ENCODE results near the gene DCT.

DCT gene

DNA sequence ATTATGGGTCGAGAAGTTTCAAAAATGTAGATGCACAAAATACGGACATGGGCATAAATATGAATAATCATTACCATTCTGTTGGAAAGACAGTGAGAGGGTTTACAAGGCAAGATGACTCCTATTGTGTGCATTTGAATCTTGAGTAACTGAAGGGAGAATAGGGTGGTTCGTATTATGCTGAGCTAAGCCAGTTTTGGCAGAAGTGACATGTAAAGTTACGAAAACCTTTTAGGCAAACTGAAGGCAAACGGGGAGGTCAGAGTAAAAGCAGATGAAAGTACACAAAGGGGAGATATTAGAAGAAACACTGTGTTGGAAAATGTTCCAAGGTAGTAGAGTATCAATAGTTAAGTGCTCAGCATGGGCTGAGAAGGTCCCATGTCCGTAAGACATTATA, 16.8 kb downstream of the DCT start:
- no peak for DNase-seq (ENCODE audit: low read depth)

DNA sequence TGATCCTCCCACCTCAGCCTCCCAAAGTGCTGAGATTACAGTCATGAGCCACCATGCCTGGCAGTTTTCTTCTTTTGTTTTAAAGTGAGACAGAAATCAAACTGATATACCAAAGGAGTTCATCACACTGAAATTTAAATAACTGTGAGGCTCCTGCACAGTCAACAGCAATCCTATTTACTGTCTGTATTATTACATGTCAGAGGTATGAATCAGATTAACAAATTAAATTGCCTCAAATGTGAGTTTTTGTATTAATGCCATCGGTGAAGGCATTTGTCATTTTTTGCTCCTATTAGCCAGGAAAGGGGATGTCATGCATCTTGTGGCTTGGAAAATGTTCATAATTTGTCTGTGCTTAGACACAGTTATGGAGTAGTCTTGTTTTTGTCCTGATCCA, 20.4 kb downstream of the DCT start:
- no peak overlapping the region for H3K4me3 ChIP-seq (ENCODE audit: control insufficient read depth, low read depth, low read length)
- no peak for TF ChIP-seq CTCF (conservative IDR thresholded peaks at IDR 0.05; ENCODE audit: control insufficient read depth, insufficient read depth, low read depth, low read length)
- DNase-seq (ENCODE audit: low read depth), result no peak

More for the DNA sequence above, 16.8 kb downstream of the DCT start:
- no peak for TF ChIP-seq CTCF (conservative IDR thresholded peaks at IDR 0.05; ENCODE audit: control insufficient read depth, insufficient read depth, low read depth, low read length)
- H3K4me3 ChIP-seq (ENCODE audit: control insufficient read depth, low read depth, low read length), result no peak overlapping the region

- TF ChIP-seq CTCF (conservative IDR thresholded peaks at IDR 0.05; ENCODE audit: control insufficient read depth, insufficient read depth, low read depth, low read length), result no peak
- no peak overlapping the region for H3K4me3 ChIP-seq (ENCODE audit: control insufficient read depth, low read depth, low read length)
- no peak for DNase-seq (ENCODE audit: low read depth)
Observed at GRCh38 chr13:94455414-94455813, 24.1 kb downstream of the DCT start.

DNA sequence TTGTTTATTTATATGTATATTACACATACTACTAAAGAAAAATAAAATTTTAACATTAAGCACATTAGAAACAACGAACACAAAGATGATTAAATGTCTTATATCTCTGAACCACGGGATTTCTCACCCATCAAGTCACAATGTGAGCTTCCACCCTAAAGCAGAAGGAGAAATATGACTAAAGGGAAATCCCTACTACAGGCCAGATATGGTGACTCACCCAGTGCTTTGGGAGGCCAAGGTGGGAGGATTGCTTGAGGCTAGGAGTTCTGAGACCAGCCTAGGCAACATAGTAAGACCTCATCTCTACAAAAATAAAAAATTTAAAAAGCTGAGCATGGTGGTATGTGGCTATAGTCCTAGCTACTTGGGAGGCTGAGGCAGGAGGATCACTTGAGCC, 24.6 kb downstream of the DCT start:
- peak; percentile 42 for DNase-seq (ENCODE audit: low read depth)
- H3K4me3 ChIP-seq (ENCODE audit: control insufficient read depth, low read depth, low read length), result no peak overlapping the region
- no peak for TF ChIP-seq CTCF (conservative IDR thresholded peaks at IDR 0.05; ENCODE audit: control insufficient read depth, insufficient read depth, low read depth, low read length)

- no peak for DNase-seq (ENCODE audit: low read depth)
- no peak for TF ChIP-seq CTCF (conservative IDR thresholded peaks at IDR 0.05; ENCODE audit: control insufficient read depth, insufficient read depth, low read depth, low read length)
- H3K4me3 ChIP-seq (ENCODE audit: control insufficient read depth, low read depth, low read length), result no peak overlapping the region
Observed at GRCh38 chr13:94454334-94454733, 25.1 kb downstream of the DCT start.

DNA sequence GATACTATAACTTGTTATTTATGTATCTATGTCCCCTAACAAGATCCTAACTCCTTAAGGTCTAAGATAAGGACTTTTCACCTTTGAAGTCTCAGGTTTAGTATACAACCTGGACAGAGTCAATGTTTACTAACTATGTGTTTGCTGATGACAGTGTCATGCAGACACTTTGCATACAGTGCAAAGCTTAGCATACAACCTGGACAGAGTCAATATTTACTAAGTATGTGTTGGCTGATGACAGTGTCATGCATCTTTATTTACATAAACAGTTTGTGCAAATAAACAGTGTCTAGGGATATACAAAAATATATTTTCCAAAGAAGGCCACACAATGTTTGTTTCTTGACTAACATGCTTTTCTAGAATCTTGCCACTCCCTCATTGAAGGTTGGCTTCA, 34.7 kb downstream of the DCT start:
- H3K4me3 ChIP-seq (ENCODE audit: control insufficient read depth, low read depth, low read length), result no peak overlapping the region
- DNase-seq (ENCODE audit: low read depth), result no peak
- no peak for TF ChIP-seq CTCF (conservative IDR thresholded peaks at IDR 0.05; ENCODE audit: control insufficient read depth, insufficient read depth, low read depth, low read length)

DNA sequence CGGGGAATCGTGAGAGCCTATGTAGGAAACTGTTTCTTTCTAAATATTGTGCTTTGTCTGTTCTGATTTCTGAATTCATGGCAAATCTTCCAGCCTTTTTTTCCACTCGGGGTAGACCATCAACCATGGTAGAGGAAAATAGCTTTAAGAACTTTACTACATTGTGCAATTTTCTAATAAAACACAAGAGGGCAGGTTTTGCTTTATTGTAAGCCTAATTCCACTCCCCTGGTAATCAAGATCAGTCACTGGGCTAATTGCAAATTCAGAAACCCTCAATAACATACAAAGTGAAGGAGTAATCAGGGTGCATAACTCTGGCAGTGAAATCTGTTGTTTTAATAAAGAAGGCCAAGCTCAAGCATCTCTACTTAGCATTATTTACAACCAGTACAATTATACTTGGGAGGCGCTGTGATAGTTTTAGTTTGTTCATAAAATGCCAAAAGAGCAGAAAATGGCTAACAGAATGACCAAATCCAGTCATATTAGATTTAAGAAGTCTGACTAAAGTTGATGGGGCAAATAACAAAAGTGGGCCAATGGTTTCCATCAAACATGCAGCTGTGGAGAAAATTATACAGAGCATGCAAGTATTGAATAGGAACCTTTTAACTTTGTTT, 43.8 kb downstream of the DCT start:
- DNase-seq (ENCODE audit: low read depth), result peak; percentile 72
- H3K4me3 ChIP-seq (ENCODE audit: control insufficient read depth, low read depth, low read length), result no peak overlapping the region
- TF ChIP-seq CTCF (conservative IDR thresholded peaks at IDR 0.05; ENCODE audit: control insufficient read depth, insufficient read depth, low read depth, low read length), result peak; percentile 65
